Calu3 (cell line): ENCODE measurements around the gene NRN1L. TPM values are rescaled to one million over a fixed set of nuclear protein-coding genes. Genes with fewer than 3 reads are reported as not detected.

ENCODE experiments used
- BruUV-seq: library from RNA; stranded (reverse); fragments of 400-500 nt; replicated peaks from 2 replicates; lab custom pipeline; 2021; lab: Mats Ljungman, UMichigan
- CTCF ChIA-PET: fragments of 300-600 bp; sonication (Branson Sonifier 250); formaldehyde crosslinking; loops from one replicate; lab custom pipeline; 2022; ENCODE audit warnings: antibody characterized with exemption; lab: Charles Lee
- DNase-seq: peaks from one replicate; pipeline ENCODE4 v3.0.0; 2022
- H3K27ac Mint-ChIP-seq: one replicate; pipeline ENCODE4 v1.8.0; 2022; ENCODE audit warnings: mixed read lengths; ENCODE audit not compliant: unreplicated experiment
- H3K27me3 Mint-ChIP-seq: one replicate; pipeline ENCODE4 v1.8.0; 2022; ENCODE audit warnings: mixed read lengths; ENCODE audit not compliant: unreplicated experiment
- H3K36me3 Mint-ChIP-seq: one replicate; pipeline ENCODE4 v1.8.0; 2022; ENCODE audit warnings: mild to moderate bottlenecking, moderate library complexity, mixed read lengths; ENCODE audit not compliant: insufficient read depth, unreplicated experiment
- H3K4me1 Mint-ChIP-seq: one replicate; pipeline ENCODE4 v1.8.0; 2022; ENCODE audit warnings: mild to moderate bottlenecking, low read depth, mixed read lengths; ENCODE audit not compliant: unreplicated experiment
- H3K4me3 Mint-ChIP-seq: one replicate; pipeline ENCODE4 v1.8.0; 2022; ENCODE audit warnings: mild to moderate bottlenecking, low read depth, moderate library complexity, mixed read lengths; ENCODE audit not compliant: unreplicated experiment
- H3K9me3 Mint-ChIP-seq: one replicate; pipeline ENCODE4 v1.8.0; 2022; ENCODE audit warnings: low read depth, mixed read lengths; ENCODE audit not compliant: unreplicated experiment
- CTCF ChIP-seq: fragments of 200-600 bp; IDR thresholded peaks from one replicate; pipeline ENCODE4 v1.8.0; 2022; ENCODE audit warnings: antibody characterized with exemption; ENCODE audit not compliant: unreplicated experiment
- intact Hi-C: fragments of 100-400 bp; cut with micrococcal nuclease; formaldehyde crosslinking; loops from one replicate; pipeline ENCODE4 v1.10.0; 2022; ENCODE audit not compliant: unreplicated experiment
- total RNA-seq: library from RNA; stranded (reverse); gene quantifications from 2 replicates; pipeline ENCODE4 v1.2.3, GENCODE V29; 2022

The NRN1L gene
- total RNA-seq, 1 experiment from 2014 or later = not detected

GRCh38 chr16:67857547-67858233 is 27.0 kb upstream of the NRN1L start:
- Mint-ChIP-seq H3K36me3 (peaks cover 67% of the 10 kb centered on the region), H3K4me3 (peak overlapping the region; percentile 55), H3K27ac (peak overlapping the region; percentile 98), H3K27me3 (no peaks in the 10 kb centered on the region), H3K4me1 (peaks cover 59% of the 10 kb centered on the region), H3K9me3 (no peaks in the 10 kb centered on the region)
- CTCF ChIA-PET = interaction anchor here (1.0 to 2.3 kb wide), 7 partner anchors 10 to 597 kb away, joined by 3 to 9 read pairs (median 4); partner anchors contain the start of genes CENPT, RANBP10 and TSNAXIP1
- TF ChIP-seq CTCF = no peak
- no TSS peak for BruUV-seq
- DNase-seq = peak; percentile 91
- intact Hi-C loops = no loop called here

GRCh38 chr16:67858500-67858899 is 26.2 kb upstream of the NRN1L start:
- Mint-ChIP-seq H3K36me3 (peaks cover 67% of the 10 kb centered on the region), H3K9me3 (no peaks in the 10 kb centered on the region), H3K27me3 (no peaks in the 10 kb centered on the region), H3K27ac (peak overlapping the region; percentile 98), H3K4me1 (peaks cover 66% of the 10 kb centered on the region), H3K4me3 (peak overlapping the region; percentile 55)
- TF ChIP-seq CTCF = no peak
- BruUV-seq = TSS peak; percentile 13
- DNase-seq = no peak
- intact Hi-C loops = no loop called here
- CTCF ChIA-PET = interaction anchor here (1.0 to 2.3 kb wide), 5 partner anchors 11 to 337 kb away, joined by 3 to 9 read pairs (median 4); partner anchors contain the start of genes CENPT, RANBP10 and TSNAXIP1

- CTCF ChIA-PET = no interaction called here
- no peak for DNase-seq
- no TSS peak for BruUV-seq
- H3K9me3 Mint-ChIP-seq = no peaks in the 10 kb centered on the region
- no peak overlapping the region for H3K4me3 Mint-ChIP-seq
- peaks cover 64% of the 10 kb centered on the region for H3K36me3 Mint-ChIP-seq
- no peaks in the 10 kb centered on the region for H3K27me3 Mint-ChIP-seq
- no peak for TF ChIP-seq CTCF
- intact Hi-C loops = no loop called here
- no peak overlapping the region for H3K27ac Mint-ChIP-seq
- peaks cover 54% of the 10 kb centered on the region for H3K4me1 Mint-ChIP-seq
These were observed 23.9 kb upstream of the NRN1L start for GRCh38 chr16:67860589-67861398.

GRCh38 chr16:67861877-67862276 is 22.8 kb upstream of the NRN1L start:
- Mint-ChIP-seq H3K36me3 (peaks cover 73% of the 10 kb centered on the region), H3K27ac (no peak overlapping the region), H3K27me3 (no peaks in the 10 kb centered on the region), H3K9me3 (no peaks in the 10 kb centered on the region), H3K4me3 (no peak overlapping the region), H3K4me1 (peaks cover 50% of the 10 kb centered on the region)
- CTCF ChIA-PET = interaction anchor here (1.5 kb wide), 1 partner anchor 13 kb away, joined by 6 read pairs; no protein-coding TSS in a partner anchor
- TF ChIP-seq CTCF = no peak
- no peak for DNase-seq
- intact Hi-C loops = no loop called here
- no TSS peak for BruUV-seq
